Esophagus muscularis mucosa (tissue), 4 donors: ENCODE data around the gene CRB1.

Source experiments
- CTCF ChIP-seq, 3 experiments: fragments of 200-600 bp in 2 of 3; fragments of 450-650 bp in 1 of 3; sonication (generic) in 2 of 3; IDR thresholded peaks; one replicate each; pipeline ENCODE4 v1.5.1; 2017 to 2019; ENCODE audit warnings: antibody characterized with exemption in 3 of 3, mild to moderate bottlenecking in 2 of 3, moderate library complexity in 1 of 3
- EP300 ChIP-seq: sonication (generic); formaldehyde crosslinking; IDR thresholded peaks from one replicate; pipeline ENCODE4 v1.6.1; 2017; ENCODE audit warnings: antibody characterized with exemption
- POLR2A ChIP-seq: fragments of 450-650 bp; IDR thresholded peaks from one replicate; pipeline ENCODE4 v1.6.1; 2017; ENCODE audit warnings: antibody characterized with exemption, moderate library complexity, mild to moderate bottlenecking, low read depth
- POLR2AphosphoS5 ChIP-seq, 2 donors: sonication (generic); formaldehyde crosslinking; IDR thresholded peaks; one replicate each; pipeline ENCODE4 v1.6.1; 2017; ENCODE audit warnings: antibody characterized with exemption in 2 of 2

- TF ChIP-seq EP300, result no peak
- no peak for TF ChIP-seq POLR2A
- TF ChIP-seq CTCF (IDR thresholded peaks at IDR 0.05), result no peak
- TF ChIP-seq POLR2AphosphoS5 (IDR thresholded peaks at IDR 0.05), result no peak
Measured at GRCh38 chr1:197234581-197234980, 33.5 kb upstream of the CRB1 start.
